ENCODE data around the gene FXYD4.
"Not testable (repeated sequence)": the region's sequence is repeated elsewhere in the genome, so short reads cannot be mapped to it uniquely, and the experiment has no call there.

Gene FXYD4

DNA sequence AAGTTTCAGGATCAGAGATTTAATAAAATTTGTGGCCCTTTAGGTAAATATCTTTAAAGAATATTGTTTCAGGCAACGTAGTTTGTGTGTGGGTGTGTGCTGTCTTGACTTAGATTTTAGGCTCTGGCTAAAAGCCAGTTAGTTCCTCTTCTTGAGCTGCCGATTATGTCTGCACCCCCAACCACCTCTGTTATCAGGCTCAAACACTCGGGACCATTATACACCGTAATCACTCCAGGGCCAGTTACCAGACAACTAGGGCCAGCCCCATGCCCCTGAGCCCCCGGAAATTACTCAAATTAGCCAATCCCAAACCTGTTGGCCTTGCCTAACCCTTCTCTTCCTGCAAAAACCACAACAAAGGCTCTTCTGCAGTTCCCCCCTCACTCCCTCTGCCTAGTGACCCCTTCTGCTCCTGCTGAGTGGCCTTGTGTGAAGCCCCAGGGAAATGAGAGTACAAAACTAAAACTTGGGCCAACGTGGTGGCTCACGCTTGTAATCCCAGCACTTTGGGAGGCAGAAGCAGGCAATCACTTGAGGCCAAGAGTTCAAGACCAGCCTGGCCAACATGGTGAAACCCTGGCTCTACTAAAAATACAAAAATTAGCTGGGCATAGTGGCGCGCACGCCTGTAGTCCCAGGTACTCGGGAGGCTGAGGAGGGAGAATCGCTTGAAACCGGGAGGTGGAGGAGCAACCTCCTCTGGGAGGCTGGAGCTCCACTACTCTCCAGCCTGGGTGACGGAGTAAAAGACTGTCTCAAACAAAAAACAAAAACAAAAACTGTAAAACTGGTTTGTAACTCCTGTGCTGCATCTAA, 46.7 kb downstream of the FXYD4 start:
- Mint-ChIP-seq H3K36me3 (peaks cover 8% of the 10 kb centered on the region in 2 donors), H3K9me3 (peaks cover 0 to 5% of the 10 kb centered on the region in 2 donors), H3K4me3 (peak overlapping the region; percentile 60 to 69), H3K27me3 (no peaks in the 10 kb centered on the region), H3K4me1 (peaks cover 17 to 44% of the 10 kb centered on the region in 2 donors), H3K27ac (peak overlapping the region; percentile 96)
- ATAC-seq (replicated peaks) (peak; percentile 75 to 76), DNase-seq (peak; percentile 82)

DNA sequence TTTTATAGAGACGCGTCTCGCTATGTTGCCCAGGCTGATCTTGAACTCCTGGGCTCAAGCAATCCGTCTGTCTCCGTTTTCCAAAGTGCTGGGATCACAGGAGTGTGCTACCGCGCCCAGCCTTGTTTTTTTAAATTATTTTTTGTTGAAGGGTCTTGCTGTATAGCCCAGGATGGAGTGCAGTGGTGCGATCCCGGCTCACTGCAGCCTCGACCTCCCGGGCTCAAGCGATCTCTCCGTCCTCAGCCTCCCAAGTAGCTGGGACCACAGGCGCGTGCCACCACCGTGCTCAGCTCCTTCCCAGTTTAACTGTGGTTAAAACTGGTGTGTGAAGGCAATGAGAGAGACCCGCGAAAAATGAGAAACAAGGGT, 48.5 kb downstream of the FXYD4 start:
- H3K27me3 Mint-ChIP-seq, result no peaks in the 10 kb centered on the region
- peaks cover 17 to 36% of the 10 kb centered on the region in 2 donors for H3K4me1 Mint-ChIP-seq
- peaks cover 0 to 5% of the 10 kb centered on the region in 2 donors for H3K9me3 Mint-ChIP-seq
- ATAC-seq (replicated peaks) (no peak), DNase-seq (no peak)
- peak overlapping the region; percentile 90 to 96 for H3K4me3 Mint-ChIP-seq
- peak overlapping the region; percentile 98 for H3K27ac Mint-ChIP-seq
- peaks cover 8% of the 10 kb centered on the region in 2 donors for H3K36me3 Mint-ChIP-seq

DNA sequence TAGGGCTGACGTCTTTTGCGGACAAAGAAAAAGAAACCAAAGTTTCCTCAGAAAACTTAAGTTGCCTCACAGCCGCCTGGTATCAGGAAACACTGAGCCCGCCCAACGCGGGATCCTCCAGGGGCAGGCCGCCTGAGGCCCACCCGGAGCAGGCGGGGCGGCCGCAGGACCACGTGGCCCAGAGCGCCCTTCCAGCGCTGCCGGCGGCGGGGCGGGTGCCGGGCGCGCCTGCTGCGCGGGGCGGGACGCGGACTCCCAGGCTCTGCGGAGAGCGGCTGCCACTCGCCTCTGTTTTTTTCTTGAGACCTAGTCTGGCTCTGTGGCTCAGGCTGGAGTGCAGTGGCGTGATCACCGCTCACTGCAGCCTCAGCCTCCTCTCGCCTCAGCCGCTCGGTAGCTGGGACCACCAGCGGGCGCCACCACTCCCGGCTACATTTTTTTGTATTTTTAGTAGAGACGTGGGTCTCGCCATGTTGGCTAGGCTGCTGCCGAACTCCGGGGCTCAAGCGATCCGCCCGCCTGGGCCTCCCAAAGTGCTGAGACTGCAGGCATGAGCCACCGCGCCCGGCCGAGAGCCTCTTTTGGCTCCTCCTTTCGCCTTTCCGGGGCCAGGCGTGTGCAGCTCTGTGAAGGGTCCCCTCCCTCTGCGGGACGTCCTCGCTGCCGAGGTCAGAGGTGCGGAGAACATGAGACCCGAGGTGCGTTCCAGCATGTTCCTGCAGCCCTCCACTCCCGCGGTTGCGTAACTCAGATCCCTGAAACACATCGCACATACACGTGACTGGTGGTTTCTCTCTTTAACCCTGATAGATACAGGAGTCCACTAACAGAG, 49.1 kb downstream of the FXYD4 start:
- peak; percentile 89 for DNase-seq
- peak overlapping the region; percentile 99 for H3K27ac Mint-ChIP-seq
- ATAC-seq (replicated peaks), result peak; percentile 83
- peaks cover 8% of the 10 kb centered on the region in 2 donors for H3K36me3 Mint-ChIP-seq
- no peaks in the 10 kb centered on the region for H3K27me3 Mint-ChIP-seq
- peaks cover 17 to 36% of the 10 kb centered on the region in 2 donors for H3K4me1 Mint-ChIP-seq
- peak overlapping the region; percentile 90 to 96 for H3K4me3 Mint-ChIP-seq
- H3K9me3 Mint-ChIP-seq, result peaks cover 0 to 5% of the 10 kb centered on the region in 2 donors

DNA sequence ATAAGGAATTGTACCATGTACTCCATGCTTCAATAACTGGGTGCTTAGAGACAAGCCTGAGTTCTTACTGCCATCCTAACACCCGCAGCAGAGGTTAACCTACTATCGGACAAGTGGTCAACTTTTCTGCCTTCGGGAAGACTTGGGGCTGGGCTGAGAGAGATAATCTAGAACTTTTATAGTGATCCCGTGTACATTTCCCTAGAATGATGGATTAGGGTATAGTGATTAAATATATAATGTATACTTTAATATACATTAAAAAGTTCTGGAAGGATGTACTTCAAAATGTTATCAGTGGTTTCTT, 49.7 kb downstream of the FXYD4 start:
- Mint-ChIP-seq H3K9me3 (peaks cover 0 to 5% of the 10 kb centered on the region in 2 donors), H3K27ac (peak overlapping the region; percentile 99), H3K36me3 (peaks cover 8% of the 10 kb centered on the region in 2 donors), H3K4me3 (peak overlapping the region; percentile 90 to 96), H3K4me1 (peaks cover 17 to 36% of the 10 kb centered on the region in 2 donors), H3K27me3 (no peaks in the 10 kb centered on the region)
- no peak for ATAC-seq (replicated peaks)
- DNase-seq, result no peak

DNA sequence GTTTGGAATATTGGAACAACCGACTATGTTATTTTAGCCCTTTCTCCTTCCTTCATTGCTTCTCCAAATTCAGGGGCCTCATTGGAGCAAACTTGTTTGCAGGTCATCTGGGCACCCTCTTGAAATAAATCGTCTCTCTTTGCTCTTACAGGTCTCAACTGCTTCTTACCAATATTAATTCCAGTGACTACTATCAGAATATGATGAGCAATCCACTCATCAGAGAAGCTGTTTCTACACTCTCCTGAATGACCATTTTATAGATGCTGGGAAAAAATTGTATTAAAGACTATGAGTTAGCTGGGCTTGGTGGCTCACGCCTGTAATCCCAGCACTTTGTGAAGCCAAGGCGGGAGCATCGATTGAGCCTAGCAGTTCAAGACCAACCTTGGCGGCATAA, 50.1 kb downstream of the FXYD4 start:
- Mint-ChIP-seq H3K4me3 (peak overlapping the region; percentile 12 to 39), H3K27me3 (no peaks in the 10 kb centered on the region), H3K27ac (peak overlapping the region; percentile 59), H3K9me3 (peaks cover 0 to 5% of the 10 kb centered on the region in 2 donors), H3K4me1 (peaks cover 17 to 36% of the 10 kb centered on the region in 2 donors), H3K36me3 (peaks cover 8% of the 10 kb centered on the region in 2 donors)
- ATAC-seq (replicated peaks) (no peak), DNase-seq (no peak)

DNA sequence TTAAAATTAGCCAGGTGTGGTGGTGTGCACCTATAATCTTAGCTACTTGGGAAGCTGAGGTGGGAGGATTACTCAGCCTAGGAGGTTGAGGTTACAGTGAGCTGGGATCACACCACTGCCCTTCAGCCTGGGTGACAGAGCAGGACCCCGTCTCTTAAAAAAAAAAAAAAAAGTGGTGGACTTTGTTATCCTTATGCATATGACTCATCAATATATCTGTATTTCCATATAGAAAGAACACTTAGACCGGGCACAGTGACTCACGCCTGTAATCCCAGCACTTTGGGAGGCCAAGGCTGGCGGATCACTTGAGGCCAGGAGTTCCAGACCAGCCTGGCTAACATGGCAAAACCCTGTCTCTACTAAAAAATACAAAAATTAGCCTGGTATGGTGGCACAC, 50.5 kb downstream of the FXYD4 start:
- Mint-ChIP-seq H3K4me1 (peaks cover 17 to 36% of the 10 kb centered on the region in 2 donors), H3K27ac (peak overlapping the region; percentile 59)
- DNase-seq; H3K36me3 Mint-ChIP-seq; ATAC-seq (replicated peaks); H3K27me3 Mint-ChIP-seq; H3K9me3 Mint-ChIP-seq; H3K4me3 Mint-ChIP-seq: not testable (repeated sequence)

DNA sequence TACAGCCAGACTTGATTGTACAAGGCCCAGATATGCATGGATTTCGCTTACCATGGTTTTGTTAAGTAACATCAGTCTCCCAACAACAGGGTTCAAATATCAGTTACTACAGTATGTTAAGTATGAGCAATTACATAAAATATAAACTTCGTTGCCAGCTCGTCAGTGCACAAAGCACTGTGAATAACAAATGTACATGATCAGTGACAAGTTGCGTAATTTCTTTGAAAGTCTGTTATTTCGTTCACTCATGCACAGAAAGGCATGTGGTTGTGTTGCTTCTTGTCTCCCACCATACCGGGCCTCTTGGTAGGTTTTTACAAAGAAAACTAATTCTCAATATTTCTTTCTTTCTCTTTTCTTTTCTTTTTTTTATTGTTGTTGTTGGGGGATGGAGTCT, 53.0 kb downstream of the FXYD4 start:
- Mint-ChIP-seq H3K27ac (no peak overlapping the region), H3K4me1 (peaks cover 12 to 32% of the 10 kb centered on the region in 2 donors), H3K27me3 (no peaks in the 10 kb centered on the region), H3K9me3 (peaks cover 0 to 2% of the 10 kb centered on the region in 2 donors), H3K36me3 (peaks cover 6% of the 10 kb centered on the region in 2 donors), H3K4me3 (no peak overlapping the region)
- ATAC-seq (replicated peaks) (no peak), DNase-seq (no peak)
